CD8-positive, alpha-beta memory T cell (primary cell): ENCODE results near the gene SHANK2. TPM values are rescaled to one million over a fixed set of nuclear protein-coding genes. Genes with fewer than 3 reads are reported as not detected.

Experiments used
- CTCF ChIA-PET: fragments of 350-600 bp; sonication (Branson Sonifier 250); formaldehyde crosslinking; loops from one replicate; lab custom pipeline; 2021; ENCODE audit warnings: antibody characterized with exemption; lab: Charles Lee
- POLR2A ChIA-PET: fragments of 350-600 bp; sonication (Branson Sonifier 250); formaldehyde crosslinking; loops from one replicate; lab custom pipeline; 2021; ENCODE audit warnings: antibody characterized with exemption; lab: Charles Lee
- DNase-seq, 5 donors: peaks; one replicate each; pipeline versions ENCODE4 v3.0.0 to v3.0.0-alpha.2; 2020 to 2022; ENCODE audit warnings: mixed read lengths in 1 of 5
- H3K27ac ChIP-seq: one replicate; pipeline ENCODE4 v1.7.0; 2013; ENCODE audit warnings: low read depth, mild to moderate bottlenecking, low read length, moderate library complexity
- H3K27me3 ChIP-seq: 2 replicates; pipeline ENCODE4 v1.7.0; 2013; ENCODE audit warnings: low read length, mild to moderate bottlenecking; ENCODE audit not compliant: insufficient read depth, poor library complexity, severe bottlenecking
- H3K36me3 ChIP-seq: 2 replicates; pipeline ENCODE4 v1.7.0; 2013; ENCODE audit warnings: mild to moderate bottlenecking, low read length, moderate library complexity; ENCODE audit not compliant: insufficient read depth
- H3K4me1 ChIP-seq: 2 replicates; pipeline ENCODE4 v1.7.0; 2013; ENCODE audit warnings: mild to moderate bottlenecking, low read length, moderate library complexity; ENCODE audit not compliant: insufficient read depth
- H3K4me3 ChIP-seq: 2 replicates; pipeline ENCODE4 v1.7.0; 2013; ENCODE audit warnings: mild to moderate bottlenecking, low read length
- H3K9me3 ChIP-seq: 2 replicates; pipeline ENCODE4 v1.7.0; 2013; ENCODE audit warnings: mild to moderate bottlenecking, low read length
- H3K27ac Mint-ChIP-seq, 8 donors: one replicate each; pipeline ENCODE4 v1.8.0; 2020 to 2021; ENCODE audit warnings: mixed read lengths in 8 of 8, mild to moderate bottlenecking in 6 of 8, inconsistent platforms in 3 of 8, moderate library complexity in 3 of 8
- H3K27me3 Mint-ChIP-seq, 2 donors: one replicate each; pipeline ENCODE4 v1.8.0; 2020 to 2021; ENCODE audit warnings: mixed read lengths in 2 of 2, mild to moderate bottlenecking in 1 of 2, moderate library complexity in 1 of 2
- H3K36me3 Mint-ChIP-seq, 3 donors: one replicate each; pipeline ENCODE4 v1.8.0; 2020 to 2021; ENCODE audit warnings: mixed read lengths in 3 of 3, inconsistent platforms in 1 of 3, mild to moderate bottlenecking in 1 of 3
- H3K4me1 Mint-ChIP-seq, 3 donors: one replicate each; pipeline ENCODE4 v1.8.0; 2020 to 2021; ENCODE audit warnings: mixed read lengths in 3 of 3, inconsistent platforms in 1 of 3, mild to moderate bottlenecking in 1 of 3
- H3K4me3 Mint-ChIP-seq, 7 donors: one replicate each; pipeline ENCODE4 v1.8.0; 2020 to 2021; ENCODE audit warnings: mixed read lengths in 7 of 7, mild to moderate bottlenecking in 6 of 7, moderate library complexity in 4 of 7, inconsistent platforms in 2 of 7
- H3K9me3 Mint-ChIP-seq, 5 donors: one replicate each; pipeline ENCODE4 v1.8.0; 2020 to 2022; ENCODE audit warnings: mixed read lengths in 5 of 5, mild to moderate bottlenecking in 3 of 5, moderate library complexity in 2 of 5, inconsistent platforms in 1 of 5
- polyA plus RNA-seq: library from polyadenylated mRNA; unstranded; fragments of 300-500 nt; fragmentation: Illumina TruSeq; gene quantifications from one replicate; pipeline ENCODE4 v1.2.3, GENCODE V29; 2021
- total RNA-seq, 2 experiments: library from RNA; stranded (reverse); gene quantifications; one replicate each; pipeline ENCODE4 v1.2.3, GENCODE V29; 2021

SHANK2 gene
- total and polyA plus RNA-seq, 3 experiments from 2014 or later = not detected

DNA sequence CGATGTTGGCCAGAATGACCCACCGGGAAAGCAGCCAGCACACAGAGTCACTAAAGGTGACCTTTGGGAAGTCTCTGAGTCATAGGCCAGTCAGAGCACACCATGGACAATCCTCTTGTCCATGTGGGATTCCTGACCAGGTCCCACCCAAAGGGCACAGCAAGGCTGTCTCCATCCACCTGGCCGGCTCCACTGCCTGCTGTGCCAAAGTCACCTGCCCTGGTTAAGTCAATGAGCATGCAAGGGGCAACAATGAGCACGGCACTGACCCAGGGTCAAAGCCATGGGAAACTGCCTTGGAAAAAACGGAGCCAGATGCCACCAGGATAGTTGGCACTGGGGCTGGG, 49.8 kb downstream of the SHANK2 start:
- ChIA-PET POLR2A (no interaction called here), CTCF (no interaction called here)
- H3K27ac Mint-ChIP-seq = no peak overlapping the region
- H3K4me3 Mint-ChIP-seq = no peak overlapping the region
- no peaks in the 10 kb centered on the region for H3K36me3 ChIP-seq
- H3K27me3 ChIP-seq = no peaks in the 10 kb centered on the region
- H3K4me1 ChIP-seq = no peaks in the 10 kb centered on the region
- no peaks in the 10 kb centered on the region for H3K27me3 Mint-ChIP-seq
- H3K9me3 Mint-ChIP-seq = no peaks in the 10 kb centered on the region
- H3K4me1 Mint-ChIP-seq = no peaks in the 10 kb centered on the region
- no peaks in the 10 kb centered on the region for H3K36me3 Mint-ChIP-seq
- no peaks in the 10 kb centered on the region for H3K9me3 ChIP-seq
- no peak overlapping the region for H3K27ac ChIP-seq
- DNase-seq = no peak
- H3K4me3 ChIP-seq = no peak overlapping the region

Other genes starting within 250 kb of the SHANK2 start
- 10 to 100 TPM; 41.5 to 42.8 TPM for gene DHCR7, start 195.8 kb upstream of the SHANK2 start, total RNA-seq
- 19.6 TPM for gene DHCR7, start 195.8 kb upstream of the SHANK2 start, polyA plus RNA-seq
- gene NADSYN1, start 200.6 kb upstream of the SHANK2 start, total RNA-seq = 10 to 100 TPM; 60.3 to 62.5 TPM
- gene NADSYN1, start 200.6 kb upstream of the SHANK2 start, polyA plus RNA-seq = 43.6 TPM